Keratinocyte (primary cell): ENCODE measurements around the gene CLDND2. TPM values are rescaled to one million over a fixed set of nuclear protein-coding genes. Genes with fewer than 3 reads are reported as not detected.

Source experiments
- DNase-seq: peaks from one replicate; pipeline ENCODE4 v3.0.0-alpha.2; 2011; ENCODE audit warnings: low read depth, missing footprints, low spot score
- FAIRE-seq: peaks from 2 replicates; lab custom pipeline; 2011; peaks lifted over from hg19 to GRCh38; lab: Jason Lieb, UNC
- H2AFZ ChIP-seq: 2 replicates; pipeline ENCODE4 v1.6.0; 2012; ENCODE audit warnings: low read length, control low read depth, inconsistent platforms; ENCODE audit not compliant: control insufficient read depth
- H3K27ac ChIP-seq: 2 replicates; pipeline ENCODE4 v1.5.1; 2011; ENCODE audit warnings: low read length; ENCODE audit not compliant: control insufficient read depth, insufficient read depth
- H3K27me3 ChIP-seq: 3 replicates; pipeline ENCODE4 v1.6.0; 2011; ENCODE audit warnings: low read length; ENCODE audit not compliant: control insufficient read depth, insufficient read depth; ENCODE audit errors: extremely low read depth
- H3K36me3 ChIP-seq, 2 experiments: 2 replicates in 1 of 2; 3 replicates in 1 of 2; pipeline ENCODE4 v1.5.1; 2011; ENCODE audit warnings: low read length in 2 of 2, mild to moderate bottlenecking in 1 of 2; ENCODE audit not compliant: control insufficient read depth in 2 of 2, insufficient read depth in 2 of 2; ENCODE audit errors: extremely low read depth in 1 of 2
- H3K4me1 ChIP-seq: 3 replicates; pipeline ENCODE4 v1.5.1; 2011; ENCODE audit warnings: low read length; ENCODE audit not compliant: control insufficient read depth, insufficient read depth; ENCODE audit errors: extremely low read depth
- H3K4me2 ChIP-seq: 3 replicates; pipeline ENCODE4 v1.6.0; 2011; ENCODE audit warnings: low read depth, low read length; ENCODE audit not compliant: control insufficient read depth, insufficient read depth; ENCODE audit errors: extremely low read depth
- H3K4me3 ChIP-seq, 3 experiments: fragments of 200-600 bp in 1 of 3; sonication (generic) in 1 of 3; 2 replicates in 2 of 3; 3 replicates in 1 of 3; pipeline ENCODE4 v1.5.1; 2011 to 2016; ENCODE audit warnings: low read length in 3 of 3, mild to moderate bottlenecking in 3 of 3, control low read depth in 2 of 3, inconsistent platforms in 1 of 3, low read depth in 1 of 3, mixed read lengths in 1 of 3, mixed run types in 1 of 3, moderate library complexity in 1 of 3; ENCODE audit not compliant: control insufficient read depth in 2 of 3, insufficient read depth in 2 of 3; ENCODE audit errors: extremely low read depth in 1 of 3
- H3K79me2 ChIP-seq: 2 replicates; pipeline ENCODE4 v1.6.0; 2012; ENCODE audit warnings: low read length; ENCODE audit not compliant: control insufficient read depth, insufficient read depth
- H3K9ac ChIP-seq: 3 replicates; pipeline ENCODE4 v1.6.0; 2011; ENCODE audit warnings: low read length; ENCODE audit not compliant: control insufficient read depth, insufficient read depth; ENCODE audit errors: extremely low read depth
- H3K9me1 ChIP-seq: 3 replicates; pipeline ENCODE4 v1.6.0; 2011; ENCODE audit warnings: low read length; ENCODE audit not compliant: control insufficient read depth, insufficient read depth; ENCODE audit errors: extremely low read depth
- H3K9me3 ChIP-seq: 2 replicates; pipeline ENCODE4 v1.5.1; 2012; ENCODE audit warnings: low read depth, low read length; ENCODE audit not compliant: control insufficient read depth
- H4K20me1 ChIP-seq: 3 replicates; pipeline ENCODE4 v1.6.0; 2011; ENCODE audit warnings: low read length; ENCODE audit not compliant: control insufficient read depth, insufficient read depth; ENCODE audit errors: extremely low read depth
- CTCF ChIP-seq, 3 experiments: IDR thresholded peaks in 1 of 3; conservative IDR thresholded peaks in 1 of 3; optimal IDR thresholded peaks in 1 of 3; 2 replicates in 2 of 3; 3 replicates in 1 of 3; pipeline versions ENCODE3 to v1.5.1; 2011; ENCODE audit warnings: low read length in 3 of 3, mild to moderate bottlenecking in 3 of 3, moderate library complexity in 2 of 3, control low read depth in 1 of 3, inconsistent platforms in 1 of 3; ENCODE audit not compliant: insufficient read depth in 2 of 3; ENCODE audit errors: extremely low read depth in 1 of 3
- EZH2 ChIP-seq: IDR thresholded peaks from one replicate; pipeline ENCODE4 v1.6.1; 2012; ENCODE audit warnings: inconsistent platforms, mild to moderate bottlenecking, low read length, moderate library complexity
- dilution Hi-C: fragments of 300-500 bp; cut with MboI; formaldehyde crosslinking; loops from one replicate; pipeline ENCODE4 v1.7.0; 2020; ENCODE audit warnings: low sequenced_read_pairs; ENCODE audit not compliant: extremely low pct_ligation_motif_present
- polyA plus RNA-seq, 5 experiments: library from polyadenylated mRNA; depleted of rRNA in 3 of 5; stranded (reverse) in 3 of 5; stranded (forward) in 1 of 5; unstranded in 1 of 5; fragments of >200 nt; gene quantifications; 1 replicate in 1 of 5; 2 replicates in 3 of 5; 3 replicates in 1 of 5; pipeline versions ENCODE4 v1.2.1 to v1.2.3, GENCODE V29; 2011 to 2012; ENCODE audit warnings: missing spikeins in 2 of 5, low read depth in 1 of 5, low replicate concordance in 1 of 5

The CLDND2 gene
- polyA plus RNA-seq, 1 donor (not counting 4 experiments of a cell fraction or from before 2014, with no cell fraction given), result 0.37 TPM

- Histone ChIP-seq H4K20me1 (peaks cover 4% of the 10 kb centered on the region), H3K4me1 (peaks cover 20% of the 10 kb centered on the region), H3K4me3 (peak overlapping the region; percentile 54 to 90 (median 88)), H3K79me2 (peaks cover 14% of the 10 kb centered on the region), H3K36me3 (no peaks in the 10 kb centered on the region), H3K27me3 (no peaks in the 10 kb centered on the region), H3K9me3 (no peaks in the 10 kb centered on the region), H3K27ac (peak overlapping the region; percentile 89), H3K9me1 (no peaks in the 10 kb centered on the region), H3K4me2 (peak overlapping the region; percentile 98), H3K9ac (peak overlapping the region; percentile 85), H2AFZ (peak overlapping the region; percentile 94)
- dilution Hi-C loops, result no loop called here
- FAIRE-seq (peak; percentile 60), DNase-seq (peak; percentile 93)
- TF ChIP-seq CTCF (optimal IDR thresholded peaks at IDR 0.05 in 1 of 3, IDR thresholded peaks at IDR 0.05 in 1 of 3, conservative IDR thresholded peaks at IDR 0.05 in 1 of 3; ENCODE audit: extremely low read depth in 1 of 3, insufficient read depth in 2 of 3, low read length in 3 of 3) (no peak), EZH2 (no peak)
Observed at GRCh38 chr19:51367565-51368365, 1.0 kb downstream of the CLDND2 start.

DNA sequence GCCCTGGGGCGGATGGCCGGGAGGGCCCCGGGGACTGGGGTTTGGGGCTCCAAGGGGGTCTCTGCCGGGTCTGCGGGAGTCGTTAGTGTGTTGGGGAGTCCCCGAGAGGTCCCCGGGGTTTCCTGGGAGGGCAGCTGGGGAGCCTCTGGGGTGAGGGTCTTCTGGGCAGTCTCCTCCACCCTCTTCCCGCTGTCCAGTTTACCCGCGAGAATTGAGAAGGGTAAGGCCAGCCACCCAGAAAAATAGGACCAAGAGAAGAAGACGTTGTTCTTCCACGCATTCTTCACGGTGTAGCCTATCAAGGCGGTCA is 1.6 kb downstream of the CLDND2 start:
- dilution Hi-C loops, result no loop called here
- peaks cover 21% of the 10 kb centered on the region for H3K4me1 ChIP-seq
- DNase-seq, result no peak

More for the DNA sequence above, 1.6 kb downstream of the CLDND2 start:
- peak overlapping the region; percentile 98 for H3K4me2 ChIP-seq
- TF ChIP-seq CTCF (optimal IDR thresholded peaks at IDR 0.05 in 1 of 3, IDR thresholded peaks at IDR 0.05 in 1 of 3, conservative IDR thresholded peaks at IDR 0.05 in 1 of 3; ENCODE audit: extremely low read depth in 1 of 3, insufficient read depth in 2 of 3, low read length in 3 of 3), result no peak
- no peak for TF ChIP-seq EZH2
- H4K20me1 ChIP-seq, result peaks cover 4% of the 10 kb centered on the region
- H3K79me2 ChIP-seq, result peaks cover 16% of the 10 kb centered on the region
- peak overlapping the region; percentile 54 to 90 (median 88) for H3K4me3 ChIP-seq
- no peaks in the 10 kb centered on the region for H3K36me3 ChIP-seq
- peak overlapping the region; percentile 89 for H2AFZ ChIP-seq
- H3K9me3 ChIP-seq, result no peaks in the 10 kb centered on the region
- no peaks in the 10 kb centered on the region for H3K9me1 ChIP-seq
- peak overlapping the region; percentile 89 for H3K27ac ChIP-seq
- peak overlapping the region; percentile 85 for H3K9ac ChIP-seq
- FAIRE-seq, result no peak
- no peaks in the 10 kb centered on the region for H3K27me3 ChIP-seq
